22Rv1 (cell line): ENCODE measurements around the gene REEP6.

Experiments used
- H3K27ac ChIP-seq: fragments of 450-650 bp; 2 replicates; pipeline ENCODE4 v1.5.1; 2017
- CTCF ChIP-seq: fragments of 450-650 bp; IDR thresholded peaks from 2 replicates; pipeline ENCODE4 v1.5.1; 2017; ENCODE audit warnings: mild to moderate bottlenecking
- ZFX ChIP-seq: fragments of 450-650 bp; IDR thresholded peaks from 2 replicates; pipeline ENCODE4 v1.6.1; 2017; ENCODE audit warnings: antibody characterized with exemption, borderline replicate concordance

Gene REEP6

DNA sequence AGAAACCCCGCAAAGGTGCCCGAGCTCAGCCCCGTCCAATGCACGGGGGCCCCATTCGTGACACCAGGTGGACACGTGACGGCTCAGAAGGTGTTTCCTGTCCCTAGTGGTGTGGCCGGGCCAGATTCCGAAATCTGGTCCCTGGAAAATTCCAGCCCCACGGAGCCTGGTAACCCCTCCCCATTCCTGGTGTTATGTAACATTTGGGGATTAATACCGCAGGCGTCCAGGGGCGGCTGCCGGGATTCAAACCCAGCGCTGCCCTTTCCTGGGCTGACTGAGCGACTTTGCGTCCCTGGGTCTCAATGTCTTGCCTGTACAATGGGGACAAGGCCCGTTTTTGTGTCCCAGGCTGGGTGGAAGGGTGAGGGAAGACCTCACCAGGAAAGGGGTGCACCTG, 31.9 kb downstream of the REEP6 start:
- no peak overlapping the region for H3K27ac ChIP-seq
- TF ChIP-seq ZFX = no peak
- TF ChIP-seq CTCF = no peak

- TF ChIP-seq CTCF (no peak), ZFX (no peak)
- H3K27ac ChIP-seq = no peak within 1 kb of the TSS
Observed at GRCh38 chr19:1523412-1524286, 32.7 kb downstream of the REEP6 start, which contains the start of gene PLK5. Gene PLK5 (plus strand): TSS chr19:1524077. CDS start chr19:1526997, 2,920 bp downstream.

DNA sequence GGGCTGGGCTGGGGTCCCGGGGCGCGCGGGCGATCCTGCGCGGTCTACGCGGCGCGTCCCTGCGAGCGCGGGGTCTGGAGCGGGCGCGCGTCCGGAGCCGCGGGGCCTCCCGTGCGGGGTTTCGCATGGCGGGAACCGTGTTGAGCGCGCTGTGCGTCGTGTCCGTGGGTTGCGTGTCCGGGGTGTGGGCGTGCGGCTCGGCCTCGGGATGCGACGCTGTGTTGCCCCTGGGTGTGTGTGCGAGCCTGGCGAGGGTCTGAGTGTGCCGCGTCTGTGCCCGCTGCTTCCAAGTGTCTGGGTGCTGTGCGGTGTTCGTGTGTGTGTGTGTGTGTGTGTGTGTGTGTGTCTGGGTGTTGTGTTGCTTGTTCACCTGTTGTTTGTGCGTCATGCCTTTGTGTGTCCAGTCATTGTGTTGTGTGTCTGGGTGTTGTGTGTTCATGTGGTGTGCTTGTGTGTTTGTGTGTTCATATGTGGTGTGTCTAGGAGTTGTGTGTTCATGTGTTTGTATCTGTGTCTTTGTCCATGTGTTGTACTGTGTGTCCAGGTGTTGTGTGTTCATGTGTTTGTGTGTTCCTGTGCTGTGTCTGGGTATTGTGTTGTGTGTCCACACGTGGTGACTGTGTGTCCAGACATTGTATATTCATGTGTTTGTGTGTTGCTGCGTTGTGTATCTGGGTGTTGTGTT, 33.4 kb downstream of the REEP6 start:
- H3K27ac ChIP-seq = no peak overlapping the region
- TF ChIP-seq CTCF (no peak), ZFX (no peak)

- TF ChIP-seq CTCF = no peak
- TF ChIP-seq ZFX = no peak
- H3K27ac ChIP-seq = no peak overlapping the region
Observed at GRCh38 chr19:1524972-1525325, 34.0 kb downstream of the REEP6 start.

DNA sequence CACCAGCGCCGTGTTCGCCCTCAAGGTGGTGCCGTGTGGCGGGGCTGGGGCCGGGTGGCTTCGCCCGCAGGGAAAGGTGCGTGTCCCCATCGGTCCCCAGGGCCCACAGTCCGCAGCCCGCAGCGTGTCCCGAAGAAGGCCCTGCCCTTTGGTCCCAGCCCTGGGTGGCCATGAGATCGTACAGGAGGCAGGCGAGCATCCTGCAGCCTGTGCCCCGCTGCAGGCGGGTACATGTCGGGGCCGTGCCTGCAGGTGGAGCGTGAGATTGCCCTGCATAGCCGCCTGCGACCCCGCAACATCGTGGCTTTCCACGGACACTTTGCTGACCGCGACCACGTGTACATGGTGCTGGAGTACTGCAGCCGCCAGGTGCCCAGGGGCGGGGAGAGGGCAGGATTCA, 34.4 kb downstream of the REEP6 start:
- TF ChIP-seq ZFX (no peak), CTCF (no peak)
- H3K27ac ChIP-seq = no peak overlapping the region

- no peak overlapping the region for H3K27ac ChIP-seq
- TF ChIP-seq CTCF (no peak), ZFX (no peak)
Observed at GRCh38 chr19:1526066-1526778, 35.2 kb downstream of the REEP6 start.
